Skeletal muscle cell (primary cell): ENCODE measurements around the gene CACNA1B.
"Not testable (repeated sequence)": the region's sequence is repeated elsewhere in the genome, so short reads cannot be mapped to it uniquely, and the experiment has no call there.

Experiments used
- DNase-seq: peaks from one replicate; pipeline ENCODE4 v3.0.0-alpha.2; 2010; ENCODE audit warnings: low read depth
- H3K4me3 ChIP-seq: 2 replicates; pipeline ENCODE4 v1.5.1; 2011; ENCODE audit warnings: low read depth, mild to moderate bottlenecking, control low read depth, low read length, moderate library complexity

Gene CACNA1B

GRCh38 chr9:137882506-137882821 lies 4.9 kb downstream of the CACNA1B start:
- DNase-seq: no peak
- no peak overlapping the region for H3K4me3 ChIP-seq

DNA sequence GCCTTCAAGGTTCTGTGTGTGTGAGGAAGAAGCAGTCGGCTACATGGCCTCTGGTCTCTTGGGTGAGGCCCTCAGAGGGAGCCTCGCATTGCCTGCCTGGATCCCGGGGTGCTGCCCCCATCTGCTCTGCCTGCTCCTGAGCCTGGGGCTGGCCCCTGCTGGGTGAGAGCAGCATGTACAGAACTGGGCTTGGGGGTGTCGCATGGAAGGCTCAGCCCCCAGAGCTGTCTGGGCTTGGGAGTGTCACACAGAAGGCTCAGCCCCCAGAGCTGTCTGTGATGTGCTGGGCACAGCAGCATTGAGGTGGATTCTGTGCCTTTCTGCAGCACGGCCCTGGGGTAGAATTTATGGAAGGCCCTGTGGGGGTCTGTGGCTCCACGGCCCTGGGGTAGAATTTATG lies 6.4 kb downstream of the CACNA1B start:
- not testable (repeated sequence) for H3K4me3 ChIP-seq, DNase-seq

DNA sequence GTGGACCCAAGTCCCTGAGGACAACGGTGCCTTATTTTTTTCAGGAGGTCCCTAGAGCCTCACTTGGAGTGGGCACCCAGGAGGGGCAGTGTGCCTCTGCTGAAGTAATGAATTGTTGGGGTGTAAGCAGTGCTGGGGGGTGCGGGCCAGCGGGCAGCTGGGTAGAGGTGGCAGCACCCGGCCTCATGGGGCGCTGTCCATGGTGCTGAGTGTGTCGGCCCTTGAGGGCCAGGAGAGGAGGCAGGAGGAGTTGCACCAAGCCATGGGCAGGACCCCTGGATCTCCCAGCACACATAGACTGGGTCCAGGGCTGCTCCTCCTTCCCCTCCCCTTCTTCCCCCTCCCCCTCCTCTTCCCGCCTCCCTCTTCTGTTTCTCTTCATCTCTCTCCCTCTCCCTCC lies 7.0 kb downstream of the CACNA1B start:
- not testable (repeated sequence) for DNase-seq, H3K4me3 ChIP-seq

GRCh38 chr9:137885121-137885520 lies 7.5 kb downstream of the CACNA1B start:
- not testable (repeated sequence) for H3K4me3 ChIP-seq, DNase-seq

GRCh38 chr9:137888621-137889020 lies 11.0 kb downstream of the CACNA1B start:
- DNase-seq, H3K4me3 ChIP-seq: not testable (repeated sequence)

- not testable (repeated sequence) for H3K4me3 ChIP-seq, DNase-seq
Observed at GRCh38 chr9:137889966-137890365, 12.4 kb downstream of the CACNA1B start.

DNA sequence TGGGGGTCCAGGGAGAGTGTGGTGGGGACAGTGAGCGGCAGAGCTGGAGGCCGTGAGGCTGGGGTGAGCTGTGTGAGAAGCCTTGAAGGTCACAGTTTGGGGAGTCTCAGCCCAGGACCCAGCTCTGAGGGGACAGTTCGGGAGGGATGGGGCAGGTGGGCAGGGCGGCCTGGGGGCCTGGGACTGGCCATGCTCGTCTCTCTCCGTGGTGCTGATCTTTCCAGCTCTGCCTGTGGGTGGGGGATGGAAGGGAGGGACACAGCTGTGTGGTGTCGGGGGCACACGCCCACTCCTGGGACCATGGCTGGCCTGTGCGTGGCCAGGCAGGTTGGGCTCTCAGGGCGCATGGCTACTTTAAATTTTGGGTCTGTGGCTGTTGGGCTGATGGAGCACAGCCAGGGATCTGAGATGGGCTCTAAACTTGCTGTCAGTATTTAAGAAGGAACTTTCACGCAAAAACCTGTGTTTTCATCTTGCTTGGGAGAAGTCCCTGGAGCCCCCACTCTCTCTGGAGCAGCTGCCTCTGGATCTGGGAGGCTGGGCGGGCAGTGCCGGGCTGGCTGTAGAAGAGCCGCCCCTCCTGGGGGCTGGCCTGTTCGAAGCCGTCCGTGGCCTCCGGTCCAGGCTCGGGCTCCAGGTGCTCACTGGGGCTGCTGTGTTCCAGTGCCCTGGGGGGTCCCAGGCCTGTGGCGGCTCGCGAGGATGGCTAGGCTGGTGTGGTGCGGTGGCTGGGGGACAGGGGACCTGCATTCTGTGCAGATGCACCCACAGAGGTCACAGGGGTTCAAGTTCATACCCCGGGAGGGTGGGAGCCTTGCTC lies 13.4 kb downstream of the CACNA1B start:
- not testable (repeated sequence) for H3K4me3 ChIP-seq, DNase-seq

DNA sequence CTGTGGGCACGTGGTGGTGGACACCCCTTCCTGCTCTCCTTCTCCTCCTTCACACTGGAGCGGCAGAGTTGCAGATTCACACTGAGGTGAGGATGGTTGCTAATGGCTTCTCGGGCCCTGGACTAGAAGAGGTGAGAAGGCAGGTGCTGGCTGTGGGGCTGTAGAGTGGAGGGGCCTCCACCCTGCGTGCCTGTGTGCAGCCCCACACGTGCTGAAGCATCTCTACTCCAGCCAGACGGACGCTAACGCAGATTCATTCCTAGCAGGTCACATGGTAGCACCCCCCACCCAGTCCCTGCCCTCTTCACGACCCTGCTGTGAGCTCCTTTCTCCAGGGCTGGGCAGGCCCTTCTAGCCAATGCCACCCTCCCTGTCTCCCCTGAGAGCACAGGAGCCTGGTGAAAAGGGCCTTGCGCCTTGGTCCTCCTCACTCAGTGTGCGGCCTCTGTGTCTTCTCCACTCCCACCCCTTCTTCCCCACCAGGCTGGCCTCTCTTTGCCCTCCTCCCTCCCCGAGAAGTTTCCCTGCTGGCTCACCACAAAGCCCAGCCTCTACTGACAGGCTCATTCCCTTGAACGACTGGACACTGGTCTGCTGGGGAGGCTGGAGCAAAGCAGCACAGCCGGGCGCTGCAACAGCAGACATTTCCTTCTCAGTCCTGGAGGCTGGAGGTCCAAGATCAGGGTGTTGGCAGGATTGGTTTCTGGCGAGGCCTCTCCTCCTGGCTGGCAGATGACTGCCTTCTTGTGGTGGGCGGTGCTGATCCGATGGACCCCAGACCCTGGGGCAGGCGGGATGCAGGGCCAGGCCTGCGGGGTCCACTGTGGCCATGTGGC lies 14.2 kb downstream of the CACNA1B start:
- no peak overlapping the region for H3K4me3 ChIP-seq
- DNase-seq: no peak

GRCh38 chr9:137892424-137893191 lies 15.0 kb downstream of the CACNA1B start:
- H3K4me3 ChIP-seq: no peak overlapping the region
- DNase-seq: no peak

- no peak overlapping the region for H3K4me3 ChIP-seq
- DNase-seq: no peak
Observed at GRCh38 chr9:137893670-137894069, 16.1 kb downstream of the CACNA1B start.

- DNase-seq: no peak
- H3K4me3 ChIP-seq: no peak overlapping the region
Observed at GRCh38 chr9:137899551-137900360, 22.2 kb downstream of the CACNA1B start.

DNA sequence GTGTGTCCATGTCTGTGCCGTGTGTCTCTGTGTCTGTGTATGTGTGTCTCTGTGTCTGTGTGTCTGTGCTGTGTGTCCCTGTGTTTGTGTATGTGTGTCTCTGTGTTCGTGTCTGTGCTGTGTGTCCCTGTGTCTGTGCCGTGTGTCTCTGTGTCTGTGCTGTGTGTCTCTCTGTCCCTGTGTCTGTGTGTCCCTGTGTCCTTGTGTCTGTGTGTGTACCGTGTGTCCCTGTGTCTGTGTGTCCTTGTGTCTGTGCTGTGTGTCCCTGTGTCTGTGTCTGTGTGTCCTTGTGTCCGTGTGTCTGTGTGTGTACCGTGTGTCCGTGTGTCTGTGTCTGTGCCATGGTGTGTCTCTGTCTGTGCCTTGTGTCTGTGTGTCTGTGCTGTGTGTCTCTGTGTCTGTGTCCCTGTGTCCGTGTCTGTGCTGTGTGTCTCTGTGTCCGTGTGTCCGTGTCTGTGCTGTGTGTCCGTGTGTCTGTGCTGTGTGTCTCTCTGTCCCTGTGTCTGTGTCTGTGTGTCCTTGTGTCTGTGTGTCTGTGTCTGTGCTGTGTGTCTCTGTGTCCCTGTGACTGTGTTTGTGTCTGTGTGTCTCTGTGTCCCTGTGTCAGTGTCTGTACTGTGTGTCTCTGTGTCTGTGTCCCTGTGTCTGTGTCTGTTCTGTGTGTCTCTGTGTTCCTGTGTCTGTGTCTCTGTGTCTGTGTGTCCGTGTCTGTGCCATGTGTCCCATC lies 23.2 kb downstream of the CACNA1B start:
- no peak for DNase-seq
- no peak overlapping the region for H3K4me3 ChIP-seq

GRCh38 chr9:137902646-137903045 lies 25.1 kb downstream of the CACNA1B start:
- DNase-seq: no peak
- H3K4me3 ChIP-seq: no peak overlapping the region

DNA sequence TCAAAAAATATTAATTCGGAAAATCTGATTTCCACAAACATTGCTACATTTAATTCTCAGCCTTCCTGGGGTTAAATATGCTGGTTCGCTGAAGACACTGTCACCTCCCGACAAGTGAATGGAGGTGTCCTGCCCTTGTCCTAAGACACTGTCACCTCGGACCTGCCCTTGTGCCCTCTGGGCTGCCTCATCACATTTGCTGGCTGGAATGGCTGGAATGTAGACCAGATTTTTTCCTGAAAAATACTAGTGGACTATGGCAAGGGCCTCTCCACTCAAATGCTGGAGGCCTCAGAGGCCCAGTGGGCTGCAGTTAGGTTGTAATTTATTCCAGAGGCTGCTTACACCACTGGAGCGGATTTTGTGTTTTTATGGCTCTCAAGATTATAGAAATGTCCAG lies 28.2 kb downstream of the CACNA1B start:
- no peak overlapping the region for H3K4me3 ChIP-seq
- DNase-seq: no peak

- no peak for DNase-seq
- no peak overlapping the region for H3K4me3 ChIP-seq
Observed at GRCh38 chr9:137907776-137908175, 30.2 kb downstream of the CACNA1B start.

DNA sequence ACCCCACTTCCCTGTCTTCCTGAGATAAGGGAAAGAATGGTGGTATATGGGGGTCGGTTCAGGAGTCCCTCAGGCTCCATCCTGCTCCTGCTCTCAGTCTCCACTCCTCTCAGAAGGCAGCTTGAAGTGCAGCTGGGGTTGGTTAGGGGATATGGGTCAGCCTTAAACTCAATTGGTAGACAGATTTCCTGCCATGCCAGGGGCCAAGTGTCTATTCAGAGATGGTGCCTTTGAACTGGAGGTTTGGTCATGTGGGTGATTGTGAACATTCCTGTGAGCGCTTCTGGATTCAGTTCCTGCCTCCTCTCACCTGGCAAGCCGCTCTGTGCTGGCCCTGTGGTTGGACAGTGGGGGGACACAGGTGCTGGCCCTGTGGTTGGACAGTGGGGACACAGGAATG lies 35.1 kb downstream of the CACNA1B start:
- no peak overlapping the region for H3K4me3 ChIP-seq
- DNase-seq: no peak

- DNase-seq: no peak
- H3K4me3 ChIP-seq: no peak overlapping the region
Observed at GRCh38 chr9:137913132-137913531, 35.5 kb downstream of the CACNA1B start.
